ENCODE results near the gene PPP2R3C.
"Not testable (repeated sequence)": the region's sequence is repeated elsewhere in the genome, so short reads cannot be mapped to it uniquely, and the experiment has no call there.

The PPP2R3C gene

GRCh38 chr14:35121887-35122695, at the start of gene PPP2R3C, which contains the start of gene PRORP:
TSS of gene PPP2R3C (minus strand) at chr14:35121990. CDS start at chr14:35121959, 31 bp downstream.
TSS of gene PRORP (plus strand) at chr14:35122552. CDS start at chr14:35123246, 694 bp downstream.
- DNase-seq (ENCODE audit: low read depth, low spot score): peak; percentile 77

DNA sequence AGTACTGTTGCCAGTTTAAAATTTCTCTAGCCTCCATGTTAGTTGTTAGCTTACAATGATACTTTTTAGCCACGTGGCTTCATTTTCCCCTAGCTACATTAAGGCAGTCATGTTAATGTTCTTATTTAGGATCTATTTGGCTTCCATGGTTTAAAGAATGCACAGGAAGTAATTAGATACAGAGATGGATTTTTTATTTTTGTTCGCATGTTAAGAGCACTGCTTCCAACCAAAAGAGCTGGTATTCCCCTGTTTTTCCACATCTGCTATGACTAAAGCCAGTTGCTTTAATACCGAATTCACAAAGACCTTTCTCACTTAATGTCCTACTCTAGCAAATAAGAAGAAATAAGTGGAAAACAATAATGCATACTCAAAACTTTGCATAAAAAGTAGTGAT, 45.7 kb upstream of the PPP2R3C start:
- DNase-seq (ENCODE audit: low read depth, low spot score): no peak

- DNase-seq (ENCODE audit: low read depth, low spot score): no peak
Measured at GRCh38 chr14:35164849-35165248, 43.1 kb upstream of the PPP2R3C start.

GRCh38 chr14:35163384-35163783, 41.6 kb upstream of the PPP2R3C start:
- DNase-seq (ENCODE audit: low read depth, low spot score): no peak

DNA sequence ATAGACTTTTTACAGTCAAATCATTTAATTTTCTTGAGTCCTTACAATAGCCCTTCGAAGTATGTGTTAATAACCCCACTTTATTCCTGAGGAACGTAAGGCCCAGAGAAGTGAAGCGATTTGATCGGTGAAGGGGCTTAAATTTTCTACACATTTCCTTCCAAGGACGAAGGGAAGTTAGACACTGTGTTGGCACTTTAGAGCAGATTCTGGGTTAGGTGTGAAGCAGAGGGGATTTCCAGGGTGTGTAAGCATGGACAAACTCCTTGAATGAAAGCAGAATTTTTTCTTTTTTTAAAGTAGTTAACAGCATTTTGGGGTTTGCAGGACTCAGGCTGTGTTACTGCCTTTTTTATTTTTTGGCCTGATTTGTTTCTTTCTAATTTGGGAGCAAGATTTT, 39.4 kb upstream of the PPP2R3C start:
- no peak for DNase-seq (ENCODE audit: low read depth, low spot score)

- DNase-seq (ENCODE audit: low read depth, low spot score): no peak
Measured at GRCh38 chr14:35159742-35160409, 38.1 kb upstream of the PPP2R3C start.

GRCh38 chr14:35158951-35159653, 37.3 kb upstream of the PPP2R3C start:
- DNase-seq (ENCODE audit: low read depth, low spot score): no peak

- DNase-seq (ENCODE audit: low read depth, low spot score): no peak
Measured at GRCh38 chr14:35158491-35158890, 36.7 kb upstream of the PPP2R3C start.

- no peak for DNase-seq (ENCODE audit: low read depth, low spot score)
Measured at GRCh38 chr14:35155962-35156361, 34.2 kb upstream of the PPP2R3C start.

DNA sequence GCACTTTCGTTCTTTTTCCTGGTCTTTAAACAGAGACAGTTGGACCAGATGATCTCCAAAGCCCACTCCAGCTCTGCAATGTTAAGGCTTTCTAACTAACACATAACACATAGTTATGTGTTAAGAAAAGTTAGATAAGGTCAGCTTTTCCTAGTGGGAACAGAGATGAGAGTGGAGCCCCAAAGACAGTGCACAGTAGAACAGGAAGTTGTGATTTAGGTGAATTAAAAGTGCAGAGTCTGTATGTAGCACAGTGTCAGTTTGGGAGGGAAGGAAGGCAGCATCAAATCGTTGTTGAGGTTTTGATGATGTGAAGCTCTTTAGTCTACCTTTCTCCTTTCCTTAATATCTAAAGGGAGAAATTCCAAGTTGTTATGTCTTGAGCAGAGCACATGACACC, 32.2 kb upstream of the PPP2R3C start:
- no peak for DNase-seq (ENCODE audit: low read depth, low spot score)

DNA sequence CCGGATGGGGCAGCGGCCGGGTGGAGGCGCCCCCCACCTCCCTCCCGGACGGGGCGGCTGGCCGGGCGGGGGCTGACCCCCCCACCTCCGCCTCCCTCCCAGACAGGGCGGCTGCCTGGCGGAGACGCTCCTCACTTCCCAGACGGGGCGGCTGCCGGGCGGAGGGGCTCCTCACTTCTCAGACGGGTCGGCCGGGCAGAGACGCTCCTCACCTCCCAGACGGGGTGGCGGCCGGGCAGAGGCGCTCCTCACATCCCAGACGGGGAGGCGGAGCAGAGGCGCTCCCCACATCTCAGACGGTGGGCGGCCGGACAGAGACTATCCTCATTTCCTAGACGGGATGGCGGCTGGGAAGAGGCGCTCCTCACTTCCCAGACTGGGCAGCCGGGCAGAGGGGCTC, 30.7 kb upstream of the PPP2R3C start:
- not testable (repeated sequence) for DNase-seq (ENCODE audit: low read depth, low spot score)

GRCh38 chr14:35149239-35149638, 27.4 kb upstream of the PPP2R3C start:
- DNase-seq (ENCODE audit: low read depth, low spot score): no peak

DNA sequence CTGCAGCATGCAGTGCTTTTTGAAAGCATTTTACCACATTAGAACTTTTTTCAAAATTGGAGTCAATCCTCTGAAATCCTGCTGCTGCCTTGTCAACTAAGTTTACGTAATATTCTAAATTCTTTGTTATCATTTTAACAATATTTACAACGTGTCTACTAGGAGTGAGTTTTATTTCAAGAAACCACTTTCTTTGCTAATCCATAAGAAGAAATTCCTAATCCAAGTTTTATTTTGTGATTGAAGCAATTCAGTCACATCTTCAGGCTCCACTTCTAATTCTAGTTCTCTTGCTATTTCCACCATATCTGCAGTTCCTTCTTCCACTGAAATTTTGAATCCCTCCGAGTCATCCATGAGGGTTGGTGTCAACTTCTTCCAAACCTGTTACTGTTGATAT, 25.9 kb upstream of the PPP2R3C start:
- DNase-seq (ENCODE audit: low read depth, low spot score): no peak

- DNase-seq (ENCODE audit: low read depth, low spot score): no peak
Measured at GRCh38 chr14:35147186-35147585, 25.4 kb upstream of the PPP2R3C start.

GRCh38 chr14:35146711-35147149, 24.9 kb upstream of the PPP2R3C start:
- DNase-seq (ENCODE audit: low read depth, low spot score): no peak

DNA sequence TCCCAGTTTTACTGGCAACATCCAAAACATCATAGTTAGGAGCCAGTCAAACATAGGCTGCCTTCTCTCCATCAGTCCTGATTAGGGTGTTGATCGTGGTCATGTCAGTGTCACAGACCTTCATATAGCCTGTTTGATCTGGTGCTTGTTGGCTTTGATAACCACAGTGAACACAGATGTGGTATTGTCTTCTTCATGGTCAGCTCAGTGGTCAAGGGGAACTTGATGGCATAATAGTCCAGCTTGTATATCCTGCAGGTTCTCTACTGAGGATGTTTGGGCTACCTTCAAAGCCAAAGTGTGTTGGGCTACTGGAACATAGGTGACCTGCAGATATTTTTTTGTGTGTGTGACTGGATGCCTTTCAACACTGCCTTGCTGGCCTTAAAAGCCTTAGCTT, 22.2 kb upstream of the PPP2R3C start:
- no peak for DNase-seq (ENCODE audit: low read depth, low spot score)

- no peak for DNase-seq (ENCODE audit: low read depth, low spot score)
Measured at GRCh38 chr14:35140718-35141581, 19.2 kb upstream of the PPP2R3C start.

GRCh38 chr14:35138585-35138984, 16.8 kb upstream of the PPP2R3C start:
- DNase-seq (ENCODE audit: low read depth, low spot score): no peak

GRCh38 chr14:35134329-35135123, 12.7 kb upstream of the PPP2R3C start:
- no peak for DNase-seq (ENCODE audit: low read depth, low spot score)

DNA sequence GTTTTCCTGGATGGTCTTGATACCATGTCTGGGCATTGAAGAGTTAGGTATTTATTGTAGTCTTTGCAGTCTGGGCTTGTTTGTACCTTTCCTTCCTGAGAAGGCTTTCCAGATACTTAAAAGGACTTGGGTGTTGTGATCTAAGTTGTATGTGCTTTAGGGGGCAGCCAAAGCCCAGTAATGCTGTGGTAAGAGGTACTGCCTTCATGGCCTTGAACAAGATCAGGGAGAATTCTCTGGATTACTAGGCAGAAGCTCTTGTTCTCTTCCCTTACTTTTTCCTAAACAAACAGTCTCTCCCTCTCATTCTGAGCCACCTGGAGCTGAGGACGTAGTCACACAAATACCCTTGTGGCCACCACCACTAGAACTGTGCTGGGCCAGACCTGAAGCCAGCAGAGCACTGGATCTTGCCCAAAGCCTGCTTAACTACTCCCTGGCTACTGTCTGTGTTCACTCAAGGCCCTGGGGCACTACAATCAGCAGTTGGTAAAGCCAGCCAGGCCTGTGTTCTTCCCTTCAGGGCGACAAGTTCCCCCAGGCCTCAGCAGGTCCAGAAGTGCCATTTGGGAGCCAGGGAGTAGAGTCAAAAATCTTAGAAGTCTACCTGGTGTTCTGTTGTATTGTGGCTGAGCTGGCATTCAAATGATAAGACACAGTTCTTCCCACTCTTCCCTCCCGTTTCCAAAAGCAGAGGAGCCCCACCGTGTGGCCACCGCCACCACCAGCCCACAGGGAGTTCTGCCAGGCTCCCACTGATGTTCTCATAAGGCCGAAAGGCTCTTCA, 11.9 kb upstream of the PPP2R3C start:
- DNase-seq (ENCODE audit: low read depth, low spot score): no peak

Measured in activated naive CD8-positive, alpha-beta T cell treated with anti-CD3 and anti-CD28 coated beads, Interleukin-2, amount 50 U/mL, for 16 hours (primary cell).